Fibroblast of lung (primary cell): ENCODE data around the gene CCDC51.

Experiments
- CTCF ChIP-seq, 2 donors: IDR thresholded peaks in 1 of 2; conservative IDR thresholded peaks in 1 of 2; 1 replicate in 1 of 2; 2 replicates in 1 of 2; pipeline ENCODE4 v1.5.1; 2011 to 2012; ENCODE audit warnings: low read length in 2 of 2, control low read depth in 1 of 2, inconsistent platforms in 1 of 2, low read depth in 1 of 2, mild to moderate bottlenecking in 1 of 2
- EZH2 ChIP-seq: IDR thresholded peaks from 2 replicates; pipeline ENCODE4 v1.5.1; 2012; ENCODE audit warnings: low read length, control low read depth, mild to moderate bottlenecking; ENCODE audit errors: missing control alignments

DNA sequence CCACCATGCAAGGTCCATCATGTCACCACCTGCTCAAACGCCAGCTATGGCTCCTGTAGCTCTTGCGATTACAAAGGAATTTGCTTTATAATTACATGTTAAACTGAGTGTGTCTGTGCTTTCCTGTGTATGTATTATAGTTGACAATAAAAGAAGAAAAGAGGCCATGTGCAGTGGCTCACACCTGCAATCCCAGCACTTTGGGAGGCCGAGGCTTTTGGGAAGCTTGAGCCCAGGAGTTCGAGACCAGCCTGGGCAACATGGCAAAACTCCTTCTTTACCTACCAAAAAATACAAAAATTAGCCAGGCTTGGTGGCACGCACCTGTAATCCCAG is 33.7 kb upstream of the CCDC51 start:
- TF ChIP-seq CTCF (conservative IDR thresholded peaks at IDR 0.05 in 1 of 2, IDR thresholded peaks at IDR 0.05 in 1 of 2; ENCODE audit: low read depth in 1 of 2, low read length in 2 of 2) = no peak
- TF ChIP-seq EZH2 = no peak
